K562 (cell line): ENCODE measurements around the gene CNNM3. TPM values are rescaled to one million over a fixed set of nuclear protein-coding genes. Genes with fewer than 3 reads are reported as not detected.

Experiments used
- ASH1L ChIP-seq: fragments of 450-650 bp; IDR thresholded peaks from 2 replicates; pipeline ENCODE4 v1.6.1; 2018; ENCODE audit warnings: borderline replicate concordance, mild to moderate bottlenecking, low read depth; ENCODE audit not compliant: partially characterized antibody
- CSDE1 ChIP-seq, 2 experiments: fragments of 450-650 bp; IDR thresholded peaks; 2 replicates each; pipeline ENCODE4 v1.6.1; 2016; ENCODE audit warnings: mild to moderate bottlenecking in 1 of 2
- FOSL1 ChIP-seq: fragments of 200-800 bp; sonication (Bioruptor generic); conservative IDR thresholded peaks from 2 replicates; pipeline ENCODE4 v1.6.1; 2016; ENCODE audit warnings: missing genetic modification characterization, missing compliant biosample characterization
- FOXP1 ChIP-seq: sonication (generic); formaldehyde crosslinking; IDR thresholded peaks from 2 replicates; pipeline ENCODE4 v1.8.0; 2022; ENCODE audit warnings: mild to moderate bottlenecking, missing genetic modification reagents
- KLF6 ChIP-seq: fragments of 250-450 bp; sonication (Bioruptor Pico); IDR thresholded peaks from 2 replicates; pipeline ENCODE4 v1.4.0; 2020; ENCODE audit warnings: mild to moderate bottlenecking, moderate library complexity, borderline replicate concordance
- MYC ChIP-seq, 2 experiments: fragments of 250-450 bp in 1 of 2; sonication (Bioruptor Pico) in 1 of 2; IDR thresholded peaks; 2 replicates each; pipeline versions ENCODE4 v1.5.1 to v1.6.1; 2012 to 2021; ENCODE audit warnings: low read depth in 2 of 2, borderline replicate concordance in 1 of 2, improper control_type of control experiment in 1 of 2, low read length in 1 of 2, mild to moderate bottlenecking in 1 of 2, moderate library complexity in 1 of 2
- SIRT6 ChIP-seq: IDR thresholded peaks from one replicate; pipeline ENCODE4 v1.6.1; 2012; ENCODE audit warnings: low read depth, mild to moderate bottlenecking, control low read depth, inconsistent platforms, low read length, moderate library complexity
- SMARCA4 ChIP-seq: fragments of 450-650 bp; IDR thresholded peaks from 2 replicates; pipeline ENCODE4 v1.6.1; 2016
- ZBTB11 ChIP-seq, 3 experiments: fragments of 200-800 bp in 1 of 3; fragments of 250-450 bp in 1 of 3; fragments of 450-650 bp in 1 of 3; sonication (Bioruptor Pico) in 1 of 3; sonication (Bioruptor generic) in 1 of 3; formaldehyde crosslinking in 1 of 3; IDR thresholded peaks; 2 replicates each; pipeline versions ENCODE4 v1.6.1 to v1.8.0; 2016 to 2022; ENCODE audit warnings: mild to moderate bottlenecking in 2 of 3, missing genetic modification characterization in 2 of 3, missing compliant biosample characterization in 1 of 3, moderate library complexity in 1 of 3
- ZNF449 ChIP-seq: fragments of 250-450 bp; sonication (Bioruptor Pico); IDR thresholded peaks from 2 replicates; pipeline ENCODE4 v1.8.0; 2022; ENCODE audit warnings: moderate library complexity, mild to moderate bottlenecking, inconsistent platforms
- polyA plus RNA-seq, 8 experiments: library from polyadenylated mRNA; depleted of rRNA in 4 of 8; stranded (reverse) in 5 of 8; unstranded in 3 of 8; fragments of >200 nt; fragmentation: Nextera tagmentation in 2 of 8; fragmentation: Illumina TruSeq in 1 of 8; extraction: Ambion mirVana in 2 of 8; extraction: Trizol in 1 of 8; gene quantifications; 2 replicates each; pipeline versions ENCODE4 v1.2.1 to v1.2.3, GENCODE V29; 2011 to 2014; ENCODE audit warnings: inconsistent platforms in 1 of 8, missing spikeins in 1 of 8
- total RNA-seq, 7 experiments: library from RNA; depleted of rRNA in 6 of 7; stranded (reverse); fragments of >200 nt in 6 of 7; fragmentation: Illumina TruSeq in 2 of 7; extraction: Trizol in 2 of 7; gene quantifications; 2 replicates each; pipeline versions ENCODE4 v1.2.1 to v1.2.3, GENCODE V29; 2011 to 2021; ENCODE audit warnings: low replicate concordance in 1 of 7

CNNM3 gene
- total and polyA plus RNA-seq, 9 of the 15 experiments (the other 6 are each of a cell fraction or from before 2014, with no cell fraction given): 1.4 to 16.9 (median 6.5) TPM

- TF ChIP-seq KLF6 (CRISPR knock-in tag) (no peak), SMARCA4 (0 out of 2 replicates have a peak, but pooled peaks have one; percentile 22), MYC (IDR thresholded peaks at IDR 0.05; ENCODE audit: low read depth, low read length) (peak; percentile 67), MYC (CRISPR knock-in tag; IDR thresholded peaks at IDR 0.05; ENCODE audit: borderline replicate concordance, low read depth) (no peak), SIRT6 (no peak), ZBTB11 (CRISPR knock-in tag; IDR thresholded peaks at IDR 0.05) (peak in 1 of 3 experiments; percentile 41; a peak in 1 of 6 replicates), FOSL1 (no peak), ASH1L (no peak), FOXP1 (CRISPR knock-in tag) (no peak), ZNF449 (CRISPR knock-in tag) (no peak), CSDE1 (IDR thresholded peaks at IDR 0.05) (no peak)
Observed at GRCh38 chr2:96809951-96810782, 5.9 kb upstream of the CNNM3 start (continued).
